HL-60 (cell line): Measurements from ENCODE around the gene DCTN2.

Experiments
- DNase-seq, 2 experiments: peaks; one replicate each; pipeline ENCODE4 v3.0.0-alpha.2; 2010 to 2020; ENCODE audit warnings: low read depth in 1 of 2, low spot score in 1 of 2
- H3K27ac ChIP-seq: fragments of 250-450 bp; sonication (Bioruptor Pico); replicated peaks from 2 replicates; pipeline ENCODE4 v1.5.1; 2020; ENCODE audit warnings: mild to moderate bottlenecking, moderate library complexity
- H3K27me3 ChIP-seq: fragments of 250-450 bp; sonication (Bioruptor Pico); 2 replicates; pipeline ENCODE4 v1.5.1; 2021; ENCODE audit warnings: mild to moderate bottlenecking, moderate library complexity; ENCODE audit not compliant: insufficient read depth, poor library complexity, severe bottlenecking
- H3K4me3 ChIP-seq: replicated peaks from 2 replicates; pipeline ENCODE4 v1.5.1; 2011; ENCODE audit warnings: mild to moderate bottlenecking, control low read depth, low read length; ENCODE audit not compliant: insufficient read depth
- GABPA ChIP-seq: IDR thresholded peaks from 2 replicates; pipeline ENCODE4 v1.6.1; 2012; ENCODE audit warnings: low read depth
- POLR2AphosphoS5 ChIP-seq: IDR thresholded peaks from 2 replicates; pipeline ENCODE4 v1.6.1; 2012; ENCODE audit warnings: low read depth
- SPI1 ChIP-seq: IDR thresholded peaks from 2 replicates; pipeline ENCODE4 v1.6.1; 2012; ENCODE audit warnings: low read depth, mild to moderate bottlenecking, borderline replicate concordance
- TF ChIP-seq, protein P1 (sequence below): IDR thresholded peaks from 2 replicates; pipeline ENCODE4 v1.6.1; 2012; ENCODE audit warnings: low read depth; ENCODE audit not compliant: insufficient replicate concordance
- TF ChIP-seq, protein P2 (sequence below): IDR thresholded peaks from one replicate; pipeline ENCODE4 v1.5.1; 2011; ENCODE audit warnings: low read length, control low read depth, inconsistent platforms; ENCODE audit not compliant: insufficient read depth

Gene DCTN2

DNA sequence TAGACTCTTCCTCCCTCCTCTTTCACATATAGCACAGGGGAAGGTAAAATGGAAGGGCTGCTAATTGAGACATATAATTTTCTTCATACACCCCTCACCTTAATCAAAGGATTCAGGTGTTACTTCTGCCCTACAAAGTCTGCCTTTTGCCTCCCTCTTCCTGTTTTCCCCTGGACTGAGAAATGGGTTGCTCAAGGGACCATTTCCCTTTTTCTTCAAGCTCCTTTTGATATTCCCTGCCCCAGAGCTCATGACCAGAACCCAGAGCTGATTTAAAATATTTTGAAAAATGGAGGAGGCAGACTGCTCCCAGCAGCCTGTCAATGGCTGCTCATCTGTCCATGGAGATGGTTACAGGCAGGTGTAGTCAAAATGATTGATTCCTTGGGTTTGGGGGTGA lies 37.7 kb upstream of the DCTN2 start:
- TF ChIP-seq GABPA (no peak), SPI1 (peak; percentile 89)
- Histone ChIP-seq H3K27me3 (peaks cover 6% of the 10 kb centered on the region), H3K4me3 (no peak overlapping the region), H3K27ac (no peak overlapping the region)
- peak in 1 of 2 experiments; percentile 14 for DNase-seq

DNA sequence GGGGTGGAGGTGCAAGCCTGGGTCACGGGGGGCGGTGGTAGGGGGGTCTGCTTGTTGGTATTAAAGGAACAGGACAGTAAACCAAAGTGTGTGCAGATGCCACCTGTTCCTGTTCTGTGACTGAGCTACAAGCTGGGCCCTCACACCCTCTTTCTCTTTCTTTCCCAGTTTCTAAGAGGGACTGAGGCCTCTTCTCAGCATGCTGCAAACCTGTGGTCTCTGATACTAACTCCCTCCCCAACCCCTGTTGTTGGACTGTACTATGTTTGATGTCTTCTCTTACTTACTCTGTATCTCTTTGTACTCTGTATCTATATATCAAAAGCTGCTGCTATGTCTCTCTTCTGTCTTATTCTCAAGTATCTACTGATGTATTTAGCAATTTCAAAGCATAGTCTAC lies 37.1 kb upstream of the DCTN2 start:
- H3K27ac ChIP-seq = no peak overlapping the region
- TF ChIP-seq POLR2AphosphoS5 (no peak), SPI1 (no peak), GABPA (no peak)
- TF ChIP-seq, protein P1, sequence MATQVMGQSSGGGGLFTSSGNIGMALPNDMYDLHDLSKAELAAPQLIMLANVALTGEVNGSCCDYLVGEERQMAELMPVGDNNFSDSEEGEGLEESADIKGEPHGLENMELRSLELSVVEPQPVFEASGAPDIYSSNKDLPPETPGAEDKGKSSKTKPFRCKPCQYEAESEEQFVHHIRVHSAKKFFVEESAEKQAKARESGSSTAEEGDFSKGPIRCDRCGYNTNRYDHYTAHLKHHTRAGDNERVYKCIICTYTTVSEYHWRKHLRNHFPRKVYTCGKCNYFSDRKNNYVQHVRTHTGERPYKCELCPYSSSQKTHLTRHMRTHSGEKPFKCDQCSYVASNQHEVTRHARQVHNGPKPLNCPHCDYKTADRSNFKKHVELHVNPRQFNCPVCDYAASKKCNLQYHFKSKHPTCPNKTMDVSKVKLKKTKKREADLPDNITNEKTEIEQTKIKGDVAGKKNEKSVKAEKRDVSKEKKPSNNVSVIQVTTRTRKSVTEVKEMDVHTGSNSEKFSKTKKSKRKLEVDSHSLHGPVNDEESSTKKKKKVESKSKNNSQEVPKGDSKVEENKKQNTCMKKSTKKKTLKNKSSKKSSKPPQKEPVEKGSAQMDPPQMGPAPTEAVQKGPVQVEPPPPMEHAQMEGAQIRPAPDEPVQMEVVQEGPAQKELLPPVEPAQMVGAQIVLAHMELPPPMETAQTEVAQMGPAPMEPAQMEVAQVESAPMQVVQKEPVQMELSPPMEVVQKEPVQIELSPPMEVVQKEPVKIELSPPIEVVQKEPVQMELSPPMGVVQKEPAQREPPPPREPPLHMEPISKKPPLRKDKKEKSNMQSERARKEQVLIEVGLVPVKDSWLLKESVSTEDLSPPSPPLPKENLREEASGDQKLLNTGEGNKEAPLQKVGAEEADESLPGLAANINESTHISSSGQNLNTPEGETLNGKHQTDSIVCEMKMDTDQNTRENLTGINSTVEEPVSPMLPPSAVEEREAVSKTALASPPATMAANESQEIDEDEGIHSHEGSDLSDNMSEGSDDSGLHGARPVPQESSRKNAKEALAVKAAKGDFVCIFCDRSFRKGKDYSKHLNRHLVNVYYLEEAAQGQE = no peak
- TF ChIP-seq, protein P2, sequence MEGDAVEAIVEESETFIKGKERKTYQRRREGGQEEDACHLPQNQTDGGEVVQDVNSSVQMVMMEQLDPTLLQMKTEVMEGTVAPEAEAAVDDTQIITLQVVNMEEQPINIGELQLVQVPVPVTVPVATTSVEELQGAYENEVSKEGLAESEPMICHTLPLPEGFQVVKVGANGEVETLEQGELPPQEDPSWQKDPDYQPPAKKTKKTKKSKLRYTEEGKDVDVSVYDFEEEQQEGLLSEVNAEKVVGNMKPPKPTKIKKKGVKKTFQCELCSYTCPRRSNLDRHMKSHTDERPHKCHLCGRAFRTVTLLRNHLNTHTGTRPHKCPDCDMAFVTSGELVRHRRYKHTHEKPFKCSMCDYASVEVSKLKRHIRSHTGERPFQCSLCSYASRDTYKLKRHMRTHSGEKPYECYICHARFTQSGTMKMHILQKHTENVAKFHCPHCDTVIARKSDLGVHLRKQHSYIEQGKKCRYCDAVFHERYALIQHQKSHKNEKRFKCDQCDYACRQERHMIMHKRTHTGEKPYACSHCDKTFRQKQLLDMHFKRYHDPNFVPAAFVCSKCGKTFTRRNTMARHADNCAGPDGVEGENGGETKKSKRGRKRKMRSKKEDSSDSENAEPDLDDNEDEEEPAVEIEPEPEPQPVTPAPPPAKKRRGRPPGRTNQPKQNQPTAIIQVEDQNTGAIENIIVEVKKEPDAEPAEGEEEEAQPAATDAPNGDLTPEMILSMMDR = no peak
- DNase-seq = no peak
- peaks cover 6% of the 10 kb centered on the region for H3K27me3 ChIP-seq
- no peak overlapping the region for H3K4me3 ChIP-seq

DNA sequence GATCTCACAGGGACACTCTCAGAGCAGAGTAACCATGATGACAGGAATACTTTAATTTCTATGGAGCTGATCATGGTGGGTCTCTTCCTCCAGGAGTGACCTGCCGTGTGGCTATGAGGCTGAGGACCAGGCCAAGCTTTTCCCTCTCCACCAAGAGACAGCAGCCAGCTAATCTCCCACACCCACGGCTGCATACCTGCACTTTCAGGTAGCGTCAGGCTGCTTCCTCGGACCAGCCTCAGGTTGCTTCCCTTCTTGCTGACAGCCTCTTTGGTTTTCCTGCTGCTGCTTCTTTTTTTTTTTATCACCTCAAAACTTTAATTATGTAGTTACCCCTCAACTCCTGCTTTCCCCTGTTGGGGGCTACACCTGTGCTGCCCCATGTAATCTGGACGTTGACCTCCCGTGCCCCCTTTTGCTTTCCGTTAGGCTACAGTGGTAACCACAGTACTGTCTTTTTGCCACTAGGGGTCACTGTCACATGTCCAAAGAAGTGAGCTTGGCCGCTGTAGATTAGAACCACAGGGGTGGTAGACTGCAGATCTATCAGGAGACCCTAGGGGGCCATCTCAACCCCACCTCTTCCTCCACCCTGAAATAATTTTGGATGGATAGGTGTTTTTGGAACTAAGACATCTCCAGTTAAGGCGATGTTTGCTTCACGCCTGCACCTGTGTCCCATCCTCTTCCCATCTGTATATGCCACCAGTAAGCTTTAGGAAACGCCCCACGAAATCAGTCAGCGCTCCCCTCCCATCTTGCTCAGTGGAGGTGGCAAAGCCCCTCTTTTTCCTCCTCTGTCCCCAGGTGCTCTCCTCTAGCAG lies 36.2 kb upstream of the DCTN2 start:
- Histone ChIP-seq H3K4me3 (no peak overlapping the region), H3K27ac (no peak overlapping the region), H3K27me3 (peaks cover 6% of the 10 kb centered on the region)
- TF ChIP-seq SPI1 = no peak
- TF ChIP-seq, protein P2 = peak; percentile 90
- DNase-seq = peak; percentile 59 to 75

DNA sequence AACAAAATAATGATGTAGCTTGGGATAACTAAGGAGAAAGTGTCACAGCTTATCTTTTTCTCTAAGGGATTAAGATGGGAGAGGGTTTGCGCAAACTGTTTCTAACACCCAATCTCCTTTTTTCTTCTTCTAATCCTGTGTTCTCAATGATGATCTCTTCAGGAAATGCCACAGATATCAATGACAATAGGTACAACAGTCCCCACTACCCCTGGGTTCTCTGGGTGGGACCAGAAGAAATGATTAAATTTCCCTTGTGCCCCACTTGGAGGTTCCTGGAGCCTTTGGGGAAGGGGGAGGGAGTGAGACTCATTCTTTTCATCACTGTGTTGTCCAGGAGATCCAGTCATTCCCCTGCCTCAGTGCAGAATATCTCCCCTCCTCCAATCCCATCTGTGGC lies 35.4 kb upstream of the DCTN2 start:
- TF ChIP-seq GABPA (no peak), SPI1 (no peak), POLR2AphosphoS5 (no peak)
- TF ChIP-seq, protein P1 = no peak
- TF ChIP-seq, protein P2 = no peak
- H3K27ac ChIP-seq = no peak overlapping the region
- no peak for DNase-seq
- H3K4me3 ChIP-seq = no peak overlapping the region
- H3K27me3 ChIP-seq = peaks cover 6% of the 10 kb centered on the region
